D721Med (cell line): ENCODE measurements around the gene NPRL2.

Experiments
- DNase-seq: peaks from one replicate; pipeline ENCODE4 v3.0.0; 2011; ENCODE audit warnings: low spot score; ENCODE audit not compliant: insufficient read length
- FAIRE-seq: peaks from 2 replicates; lab custom pipeline; 2011; peaks lifted over from hg19 to GRCh38; lab: Jason Lieb, UNC
- CTCF ChIP-seq: IDR thresholded peaks from 2 replicates; pipeline ENCODE4 v1.5.1; 2012; ENCODE audit warnings: mild to moderate bottlenecking, control low read depth; ENCODE audit not compliant: insufficient read depth; ENCODE audit errors: missing control alignments

The NPRL2 gene

DNA sequence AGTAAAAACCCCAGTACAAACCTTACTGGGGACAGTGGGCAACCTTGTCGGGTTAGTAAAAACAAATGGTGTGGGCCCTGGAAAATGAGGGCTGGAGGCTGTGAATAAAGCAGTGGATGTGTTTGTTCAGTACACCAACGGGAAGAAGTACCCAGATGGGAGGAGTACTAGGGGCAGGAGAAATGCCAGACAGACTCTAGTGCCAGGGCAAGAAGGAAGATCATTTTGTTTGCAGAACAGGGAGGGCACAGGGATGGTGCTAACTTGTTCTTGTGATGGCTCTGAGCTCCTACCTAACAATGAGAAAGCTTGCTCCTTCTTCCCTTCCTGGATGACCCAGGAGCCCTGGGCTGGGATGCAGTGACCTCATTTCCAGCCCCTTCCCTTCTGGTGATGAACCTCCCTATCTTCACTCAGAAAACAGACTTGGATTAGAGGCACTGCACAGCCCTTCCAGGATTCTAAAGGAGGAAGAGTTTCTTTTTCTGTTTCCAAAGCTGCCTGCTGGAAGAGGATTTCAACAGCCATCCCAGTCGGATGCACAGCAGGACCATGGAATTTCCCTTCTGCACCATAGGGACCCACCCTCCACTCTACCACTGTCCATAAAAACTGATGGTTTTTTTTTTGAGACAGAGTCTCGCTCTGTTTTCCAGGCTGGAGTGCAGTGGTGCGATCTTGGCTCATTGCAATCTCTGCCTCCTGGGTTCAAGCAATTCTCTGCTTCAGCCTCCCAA is 16.1 kb downstream of the NPRL2 start:
- TF ChIP-seq CTCF: no peak
- FAIRE-seq: no peak
- no peak for DNase-seq

- no peak for TF ChIP-seq CTCF
- DNase-seq (no peak), FAIRE-seq (no peak)
Measured at GRCh38 chr3:50333744-50334328, 16.7 kb downstream of the NPRL2 start.

DNA sequence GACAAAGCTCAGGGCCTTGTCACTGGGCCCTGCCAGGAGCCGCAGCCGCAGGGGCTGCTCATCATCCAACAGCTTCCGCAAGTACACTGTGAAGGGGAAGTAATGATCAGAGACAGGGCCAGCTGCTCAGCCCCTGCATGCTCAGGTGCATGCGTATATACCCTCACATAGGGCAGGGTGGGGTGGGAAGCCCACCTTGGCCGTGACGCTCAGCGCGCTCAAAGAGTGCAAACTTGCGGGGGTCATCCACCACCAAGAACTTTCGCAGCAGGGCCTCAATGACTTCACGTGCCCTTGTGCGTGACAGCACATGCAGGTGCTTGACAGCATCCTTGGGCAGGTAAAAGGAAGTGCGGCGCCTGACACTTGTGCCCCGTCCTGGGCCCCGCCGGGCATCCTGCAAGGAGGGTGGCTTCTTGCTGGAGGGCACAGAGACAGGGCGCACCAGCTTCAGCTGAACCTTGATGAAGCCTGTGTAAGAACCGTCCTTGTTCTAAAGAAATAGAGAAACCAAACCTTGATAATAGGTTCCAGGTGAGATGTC is 19.1 kb downstream of the NPRL2 start:
- TF ChIP-seq CTCF: no peak
- no peak for DNase-seq
- FAIRE-seq: no peak

DNA sequence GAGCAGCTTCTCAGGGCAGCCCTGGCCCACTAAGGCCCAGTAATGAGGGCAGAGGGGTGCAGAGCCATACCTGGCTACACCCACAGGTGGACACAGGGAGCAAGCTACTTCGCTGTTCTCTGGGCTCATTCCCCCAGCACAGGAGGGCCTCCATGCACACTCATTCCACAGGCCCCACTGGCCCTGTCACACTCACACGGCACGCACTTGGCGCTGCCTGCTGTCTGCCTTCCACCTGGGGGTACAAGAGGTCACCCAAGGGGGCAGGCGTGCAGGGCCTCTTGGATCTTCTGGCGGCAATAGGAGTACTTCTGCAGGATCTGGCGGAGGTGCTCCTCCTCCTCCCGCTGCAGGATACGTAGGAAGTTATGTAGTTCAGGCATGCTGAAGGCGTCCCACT is 20.2 kb downstream of the NPRL2 start:
- DNase-seq (no peak), FAIRE-seq (no peak)
- no peak for TF ChIP-seq CTCF

GRCh38 chr3:50327943-50328691 is 22.5 kb downstream of the NPRL2 start, which contains the start of gene TUSC2:
Gene TUSC2, minus strand, starts transcription at chr3:50328223. Its CDS starts 124 bp downstream, at chr3:50328099.
- no peak for FAIRE-seq
- TF ChIP-seq CTCF: no peak
- peak; percentile 100 for DNase-seq

- TF ChIP-seq CTCF: no peak
- FAIRE-seq: no peak
- no peak for DNase-seq
Measured at GRCh38 chr3:50327129-50327528, 23.4 kb downstream of the NPRL2 start.

GRCh38 chr3:50326182-50326541 is 24.4 kb downstream of the NPRL2 start:
- no peak for TF ChIP-seq CTCF
- FAIRE-seq: no peak
- no peak for DNase-seq
